Calu3 (cell line): Measurements from ENCODE around the gene SMIM14. TPM values are rescaled to one million over a fixed set of nuclear protein-coding genes. Genes with fewer than 3 reads are reported as not detected.
"Not testable (repeated sequence)": the region's sequence is repeated elsewhere in the genome, so short reads cannot be mapped to it uniquely, and the experiment has no call there.

Experiments
- BruUV-seq: library from RNA; stranded (reverse); fragments of 400-500 nt; replicated peaks from 2 replicates; lab custom pipeline; 2021; lab: Mats Ljungman, UMichigan
- CTCF ChIA-PET: fragments of 300-600 bp; sonication (Branson Sonifier 250); formaldehyde crosslinking; loops from one replicate; lab custom pipeline; 2022; ENCODE audit warnings: antibody characterized with exemption; lab: Charles Lee
- DNase-seq: peaks from one replicate; pipeline ENCODE4 v3.0.0; 2022
- H3K27ac Mint-ChIP-seq: one replicate; pipeline ENCODE4 v1.8.0; 2022; ENCODE audit warnings: mixed read lengths; ENCODE audit not compliant: unreplicated experiment
- H3K27me3 Mint-ChIP-seq: one replicate; pipeline ENCODE4 v1.8.0; 2022; ENCODE audit warnings: mixed read lengths; ENCODE audit not compliant: unreplicated experiment
- H3K36me3 Mint-ChIP-seq: one replicate; pipeline ENCODE4 v1.8.0; 2022; ENCODE audit warnings: mild to moderate bottlenecking, moderate library complexity, mixed read lengths; ENCODE audit not compliant: insufficient read depth, unreplicated experiment
- H3K4me1 Mint-ChIP-seq: one replicate; pipeline ENCODE4 v1.8.0; 2022; ENCODE audit warnings: mild to moderate bottlenecking, low read depth, mixed read lengths; ENCODE audit not compliant: unreplicated experiment
- H3K4me3 Mint-ChIP-seq: one replicate; pipeline ENCODE4 v1.8.0; 2022; ENCODE audit warnings: mild to moderate bottlenecking, low read depth, moderate library complexity, mixed read lengths; ENCODE audit not compliant: unreplicated experiment
- H3K9me3 Mint-ChIP-seq: one replicate; pipeline ENCODE4 v1.8.0; 2022; ENCODE audit warnings: low read depth, mixed read lengths; ENCODE audit not compliant: unreplicated experiment
- CTCF ChIP-seq: fragments of 200-600 bp; IDR thresholded peaks from one replicate; pipeline ENCODE4 v1.8.0; 2022; ENCODE audit warnings: antibody characterized with exemption; ENCODE audit not compliant: unreplicated experiment
- intact Hi-C: fragments of 100-400 bp; cut with micrococcal nuclease; formaldehyde crosslinking; loops from one replicate; pipeline ENCODE4 v1.10.0; 2022; ENCODE audit not compliant: unreplicated experiment
- total RNA-seq: library from RNA; stranded (reverse); gene quantifications from 2 replicates; pipeline ENCODE4 v1.2.3, GENCODE V29; 2022

Gene SMIM14
- total RNA-seq, 1 experiment from 2014 or later: 22.2 TPM

- no TSS peak for BruUV-seq
- Mint-ChIP-seq H3K4me1 (no peaks in the 10 kb centered on the region), H3K4me3 (no peak overlapping the region), H3K9me3 (no peaks in the 10 kb centered on the region), H3K27me3 (no peaks in the 10 kb centered on the region), H3K36me3 (no peaks in the 10 kb centered on the region), H3K27ac (no peak overlapping the region)
- intact Hi-C loops: no loop called here
- no peak for TF ChIP-seq CTCF
- no peak for DNase-seq
- CTCF ChIA-PET: no interaction called here
These were observed 17.2 kb upstream of the SMIM14 start for GRCh38 chr4:39655876-39656275.

GRCh38 chr4:39655211-39655610 lies 16.5 kb upstream of the SMIM14 start:
- CTCF ChIA-PET: no interaction called here
- TF ChIP-seq CTCF: no peak
- no peak for DNase-seq
- H3K4me1 Mint-ChIP-seq: no peaks in the 10 kb centered on the region
- H3K27me3 Mint-ChIP-seq: no peaks in the 10 kb centered on the region
- H3K4me3 Mint-ChIP-seq: no peak overlapping the region
- H3K36me3 Mint-ChIP-seq: no peaks in the 10 kb centered on the region
- intact Hi-C loops: no loop called here
- no peaks in the 10 kb centered on the region for H3K9me3 Mint-ChIP-seq
- H3K27ac Mint-ChIP-seq: no peak overlapping the region
- no TSS peak for BruUV-seq

- H3K27ac Mint-ChIP-seq, intact Hi-C loops, DNase-seq, H3K4me3 Mint-ChIP-seq, H3K4me1 Mint-ChIP-seq, BruUV-seq, CTCF ChIA-PET, H3K36me3 Mint-ChIP-seq, H3K27me3 Mint-ChIP-seq, H3K9me3 Mint-ChIP-seq: not testable (repeated sequence)
These were observed 12.9 kb upstream of the SMIM14 start for GRCh38 chr4:39651586-39651985.

DNA sequence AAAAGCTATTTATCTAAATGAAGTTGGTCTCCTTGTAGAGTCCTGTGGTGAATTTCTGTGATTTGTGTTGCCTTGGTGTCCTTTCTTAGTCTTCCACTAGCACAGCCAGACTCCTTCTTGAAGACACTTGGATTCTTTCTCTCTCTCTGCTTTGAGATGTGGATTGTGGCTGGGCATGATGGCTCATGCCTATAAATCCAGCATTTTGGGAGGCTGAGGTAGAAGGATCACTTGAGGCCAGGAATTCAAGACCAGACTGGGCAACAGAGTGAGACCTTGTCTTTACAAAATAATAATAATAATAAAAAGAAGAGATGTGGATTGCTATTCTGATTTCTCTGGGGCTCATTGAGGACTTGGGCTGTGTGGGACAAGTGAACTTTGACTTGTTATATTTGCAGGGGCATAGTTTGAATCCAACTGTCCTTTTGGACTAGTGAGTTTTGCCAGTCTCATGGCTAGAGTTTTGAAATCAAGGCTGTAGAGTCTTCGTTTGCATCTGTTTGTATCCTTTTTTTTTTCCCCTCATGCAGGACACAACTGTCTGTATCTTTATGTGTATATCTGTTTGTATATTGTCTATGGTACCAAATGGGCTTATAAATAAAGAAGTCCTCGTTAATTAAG lies 11.1 kb upstream of the SMIM14 start:
- H3K36me3 Mint-ChIP-seq: no peaks in the 10 kb centered on the region
- no peak for TF ChIP-seq CTCF
- no peaks in the 10 kb centered on the region for H3K9me3 Mint-ChIP-seq
- H3K27ac Mint-ChIP-seq: no peak overlapping the region
- no TSS peak for BruUV-seq
- H3K27me3 Mint-ChIP-seq: no peaks in the 10 kb centered on the region
- CTCF ChIA-PET: no interaction called here
- DNase-seq: no peak
- H3K4me3 Mint-ChIP-seq: no peak overlapping the region
- H3K4me1 Mint-ChIP-seq: no peaks in the 10 kb centered on the region
- intact Hi-C loops: no loop called here

GRCh38 chr4:39648827-39649558 lies 10.3 kb upstream of the SMIM14 start:
- DNase-seq: no peak
- H3K27ac Mint-ChIP-seq: no peak overlapping the region
- intact Hi-C loops: no loop called here
- no peak for TF ChIP-seq CTCF
- H3K4me3 Mint-ChIP-seq: no peak overlapping the region
- H3K27me3 Mint-ChIP-seq: no peaks in the 10 kb centered on the region
- no peaks in the 10 kb centered on the region for H3K9me3 Mint-ChIP-seq
- H3K4me1 Mint-ChIP-seq: no peaks in the 10 kb centered on the region
- no TSS peak for BruUV-seq
- no peaks in the 10 kb centered on the region for H3K36me3 Mint-ChIP-seq
- CTCF ChIA-PET: no interaction called here
